ENCODE data around the gene ARSH.
"Not testable (repeated sequence)": the region's sequence is repeated elsewhere in the genome, so short reads cannot be mapped to it uniquely, and the experiment has no call there.

Gene ARSH

GRCh38 chrX:3006495-3006894, at the start of gene ARSH:
Gene ARSH, plus strand, starts transcription at chrX:3006546. Its CDS starts 67 bp downstream, at chrX:3006613.
- no peak for DNase-seq (ENCODE audit: low spot score)
- TF ChIP-seq CTCF (IDR thresholded peaks at IDR 0.05), result no peak
- H3K4me3 ChIP-seq, result no peak within 1 kb of the TSS
- no peak within 1 kb of the TSS for H3K27ac ChIP-seq

- Histone ChIP-seq H3K27ac (no peak overlapping the region), H3K4me3 (no peak overlapping the region)
- TF ChIP-seq CTCF (IDR thresholded peaks at IDR 0.05), result no peak
- DNase-seq (ENCODE audit: low spot score), result no peak
Measured at GRCh38 chrX:2958199-2958598, 48.1 kb upstream of the ARSH start.

GRCh38 chrX:2960861-2961515, 45.4 kb upstream of the ARSH start:
- DNase-seq (ENCODE audit: low spot score), result no peak
- Histone ChIP-seq H3K4me3 (no peak overlapping the region), H3K27ac (no peak overlapping the region)
- TF ChIP-seq CTCF (IDR thresholded peaks at IDR 0.05), result no peak

- no peak overlapping the region for H3K4me3 ChIP-seq
- H3K27ac ChIP-seq, result no peak overlapping the region
- no peak for DNase-seq (ENCODE audit: low spot score)
- TF ChIP-seq CTCF (IDR thresholded peaks at IDR 0.05), result no peak
Measured at GRCh38 chrX:2962381-2962780, 44.0 kb upstream of the ARSH start.

- not testable (repeated sequence) for H3K27ac ChIP-seq; DNase-seq (ENCODE audit: low spot score); H3K4me3 ChIP-seq
Measured at GRCh38 chrX:2963449-2963848, 42.9 kb upstream of the ARSH start.

- not testable (repeated sequence) for H3K27ac ChIP-seq; H3K4me3 ChIP-seq; DNase-seq (ENCODE audit: low spot score)
Measured at GRCh38 chrX:2963992-2964794, 42.2 kb upstream of the ARSH start.

GRCh38 chrX:2965965-2966364, 40.4 kb upstream of the ARSH start:
- DNase-seq (ENCODE audit: low spot score), result no peak
- no peak overlapping the region for H3K4me3 ChIP-seq
- no peak for TF ChIP-seq CTCF (IDR thresholded peaks at IDR 0.05)
- no peak overlapping the region for H3K27ac ChIP-seq

GRCh38 chrX:2967012-2967411, 39.3 kb upstream of the ARSH start:
- Histone ChIP-seq H3K4me3 (no peak overlapping the region), H3K27ac (no peak overlapping the region)
- no peak for TF ChIP-seq CTCF (IDR thresholded peaks at IDR 0.05)
- DNase-seq (ENCODE audit: low spot score), result no peak

Data from coronary artery (tissue), 2 donors.